Stimulated activated CD8-positive, alpha-beta memory T cell treated with anti-CD3 and anti-CD28 coated beads, Interleukin-4, amount 100 ng/mL, for 24 hours (primary cell): ENCODE measurements around the gene FANK1.
"Not testable (repeated sequence)": the region's sequence is repeated elsewhere in the genome, so short reads cannot be mapped to it uniquely, and the experiment has no call there.

Experiments
- DNase-seq: peaks from one replicate; pipeline ENCODE4 v3.0.0-alpha.2; 2020; ENCODE audit warnings: low read depth

Gene FANK1

DNA sequence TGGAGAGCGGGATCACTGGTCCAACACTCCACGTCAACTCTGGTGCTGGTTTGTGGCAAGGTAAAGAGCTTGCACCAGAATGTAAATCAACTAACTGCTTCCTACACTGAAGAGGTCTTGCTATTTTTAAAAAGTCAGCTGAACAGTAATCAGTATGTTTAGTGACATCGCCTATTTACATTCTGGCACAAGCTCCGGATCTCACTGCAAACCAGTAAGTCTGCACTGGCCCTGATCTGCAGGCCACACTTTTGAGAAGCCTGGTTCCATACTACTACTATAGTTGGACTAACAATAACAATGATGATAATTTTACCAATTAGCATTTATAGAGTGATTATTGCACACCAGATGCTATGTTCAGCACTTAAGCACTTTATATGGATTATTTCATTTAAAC is 6.9 kb upstream of the FANK1 start:
- DNase-seq, result not testable (repeated sequence)

DNA sequence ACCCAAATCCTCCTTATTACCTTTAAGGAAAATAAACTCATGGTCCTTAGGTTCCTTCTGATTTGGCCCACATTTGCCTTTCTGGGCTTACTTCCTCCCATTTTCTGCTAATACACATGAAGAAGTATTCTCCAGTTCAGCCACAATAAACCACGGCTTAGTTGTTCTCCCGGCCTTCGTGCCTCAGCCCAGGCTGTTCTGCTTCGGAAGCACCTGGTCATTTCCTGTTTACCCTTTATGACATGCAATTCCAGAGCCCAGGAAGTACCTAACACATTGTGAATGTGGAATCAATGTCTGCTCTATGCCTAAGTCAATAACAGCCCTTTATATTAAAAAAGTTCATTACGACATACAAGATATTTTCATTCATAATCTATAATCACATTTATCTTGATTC is 4.0 kb upstream of the FANK1 start:
- not testable (repeated sequence) for DNase-seq

- not testable (repeated sequence) for DNase-seq
Measured at GRCh38 chr10:125894176-125894575, 2.2 kb upstream of the FANK1 start.

DNA sequence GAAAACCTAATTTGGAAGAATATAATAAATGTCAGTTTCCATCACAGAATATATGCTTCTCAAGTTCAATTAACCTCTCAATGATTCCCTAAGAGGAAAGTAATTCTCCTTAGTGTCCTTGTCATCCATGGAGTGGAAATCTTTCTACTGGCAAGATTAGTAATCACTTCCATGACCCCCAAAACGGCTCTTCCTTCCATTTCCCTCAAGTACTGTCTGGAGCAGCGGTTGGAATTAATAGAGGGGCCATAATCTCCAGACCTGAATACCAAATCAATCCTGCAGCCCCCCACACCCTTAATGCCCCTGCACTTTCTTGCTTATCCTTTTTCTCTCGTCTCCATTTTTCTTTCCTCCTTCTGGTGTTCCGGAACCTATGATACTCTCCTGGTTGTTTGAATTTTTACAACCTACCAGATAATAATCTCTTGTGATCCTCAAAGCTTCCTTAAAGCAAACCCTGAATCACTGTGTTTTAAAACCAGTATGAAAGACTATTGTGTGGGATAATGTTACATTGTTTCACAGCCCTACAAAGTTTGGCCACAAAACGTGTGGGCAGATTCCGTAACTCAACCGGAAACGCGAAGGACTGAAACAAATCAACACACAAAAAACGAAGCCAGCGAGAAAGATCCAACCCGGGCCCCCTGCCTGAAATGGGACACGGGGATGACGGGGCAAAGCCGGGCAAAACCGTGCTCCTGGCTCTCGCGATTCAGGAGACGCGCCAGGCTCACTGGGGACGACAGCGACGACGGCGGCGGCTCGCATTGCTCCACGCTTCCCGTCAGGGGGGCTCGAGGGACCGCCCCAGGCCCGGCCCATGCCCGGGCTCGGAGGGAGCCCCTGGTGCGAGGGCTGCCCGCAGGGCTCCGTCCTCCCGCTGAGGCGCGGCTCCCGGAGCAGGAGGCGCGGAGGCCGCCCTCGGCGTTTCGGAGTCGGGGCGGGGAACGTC is 955 bp upstream of the FANK1 start:
- DNase-seq, result peak; percentile 4

GRCh38 chr10:125897317-125897716 is 953 bp downstream of the FANK1 start:
- DNase-seq, result not testable (repeated sequence)

- DNase-seq, result not testable (repeated sequence)
Measured at GRCh38 chr10:125900963-125901362, 4.6 kb downstream of the FANK1 start.

GRCh38 chr10:125903135-125903640 is 6.8 kb downstream of the FANK1 start:
- DNase-seq, result not testable (repeated sequence)

GRCh38 chr10:125905069-125905994 is 9.0 kb downstream of the FANK1 start:
- not testable (repeated sequence) for DNase-seq

DNA sequence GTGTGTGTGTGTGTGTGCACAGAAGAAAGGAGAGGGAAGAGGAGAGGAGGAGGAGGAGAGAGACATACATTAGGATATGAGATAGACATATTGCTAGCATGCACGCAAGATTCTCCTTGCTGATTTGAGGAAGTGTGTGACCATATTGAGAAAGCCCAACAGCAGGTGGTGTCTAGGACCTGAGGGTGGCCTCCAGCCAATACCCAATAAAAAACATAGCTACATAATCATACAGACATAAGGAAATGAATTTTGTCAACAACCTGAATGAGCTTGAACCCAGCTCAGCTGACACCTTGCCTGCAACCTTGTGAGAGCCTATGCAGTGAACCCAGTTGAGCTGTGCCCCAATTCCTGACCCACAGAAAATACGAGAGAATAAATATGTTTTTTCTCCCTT is 11.2 kb downstream of the FANK1 start:
- not testable (repeated sequence) for DNase-seq

DNA sequence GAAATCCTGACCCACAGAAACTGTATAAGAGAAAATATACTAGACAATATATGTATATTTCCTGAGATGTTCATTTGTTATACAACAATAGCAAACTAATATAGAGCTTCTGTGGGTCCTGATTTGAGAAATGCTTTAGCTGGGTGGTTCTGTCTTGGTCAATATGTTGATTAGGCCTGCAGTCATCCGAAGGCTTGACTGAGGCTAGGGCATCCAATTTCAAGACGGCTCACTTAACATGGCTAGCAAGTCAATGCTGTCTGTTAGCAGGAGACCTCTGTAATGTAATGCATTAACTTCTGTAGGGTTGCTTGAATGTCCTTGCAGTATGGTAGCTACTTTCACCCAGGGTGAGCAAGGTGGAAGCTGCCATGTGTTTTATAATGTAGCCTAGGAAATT is 12.4 kb downstream of the FANK1 start:
- DNase-seq, result not testable (repeated sequence)

GRCh38 chr10:125909491-125909890 is 13.1 kb downstream of the FANK1 start:
- not testable (repeated sequence) for DNase-seq

DNA sequence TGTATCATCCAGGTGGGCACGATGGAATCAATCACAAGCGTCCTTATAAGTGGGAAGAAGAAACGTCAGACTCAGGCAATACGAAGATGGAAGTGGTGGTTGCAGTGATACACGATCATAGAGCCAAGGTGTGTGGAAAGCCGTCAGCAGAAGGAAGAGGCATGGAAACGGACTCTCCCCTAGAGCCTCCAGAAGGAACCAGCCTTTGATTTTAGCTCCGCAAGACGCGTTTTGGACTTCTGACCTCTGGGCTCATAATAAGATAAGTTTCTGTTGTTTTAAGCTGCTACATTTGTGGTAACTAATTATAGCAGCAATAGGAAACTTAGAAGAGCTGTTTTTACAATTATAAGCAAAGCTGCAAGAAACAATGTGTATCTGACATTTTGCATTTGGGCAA is 14.8 kb downstream of the FANK1 start:
- DNase-seq, result no peak

DNA sequence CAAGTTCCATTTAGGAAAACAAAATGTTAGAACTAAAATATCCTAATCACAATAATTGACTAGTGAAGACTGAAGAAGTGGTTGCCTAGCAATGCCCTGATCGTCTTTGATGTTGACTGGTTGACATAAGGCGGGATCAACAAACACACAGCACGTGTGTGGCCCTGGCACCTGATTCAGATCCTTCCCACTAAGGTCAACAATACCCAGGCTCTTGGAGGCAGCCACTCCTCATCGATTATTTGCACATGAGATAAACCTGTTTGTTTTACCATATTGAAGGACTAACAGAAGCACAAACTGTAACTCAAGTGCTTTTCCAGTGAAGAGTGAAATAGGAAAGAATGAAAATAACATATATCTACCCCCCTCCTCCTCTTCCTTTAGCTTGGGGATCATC is 15.6 kb downstream of the FANK1 start:
- DNase-seq, result no peak

GRCh38 chr10:125913277-125913676 is 16.9 kb downstream of the FANK1 start:
- not testable (repeated sequence) for DNase-seq

GRCh38 chr10:125916977-125917376 is 20.6 kb downstream of the FANK1 start:
- no peak for DNase-seq

DNA sequence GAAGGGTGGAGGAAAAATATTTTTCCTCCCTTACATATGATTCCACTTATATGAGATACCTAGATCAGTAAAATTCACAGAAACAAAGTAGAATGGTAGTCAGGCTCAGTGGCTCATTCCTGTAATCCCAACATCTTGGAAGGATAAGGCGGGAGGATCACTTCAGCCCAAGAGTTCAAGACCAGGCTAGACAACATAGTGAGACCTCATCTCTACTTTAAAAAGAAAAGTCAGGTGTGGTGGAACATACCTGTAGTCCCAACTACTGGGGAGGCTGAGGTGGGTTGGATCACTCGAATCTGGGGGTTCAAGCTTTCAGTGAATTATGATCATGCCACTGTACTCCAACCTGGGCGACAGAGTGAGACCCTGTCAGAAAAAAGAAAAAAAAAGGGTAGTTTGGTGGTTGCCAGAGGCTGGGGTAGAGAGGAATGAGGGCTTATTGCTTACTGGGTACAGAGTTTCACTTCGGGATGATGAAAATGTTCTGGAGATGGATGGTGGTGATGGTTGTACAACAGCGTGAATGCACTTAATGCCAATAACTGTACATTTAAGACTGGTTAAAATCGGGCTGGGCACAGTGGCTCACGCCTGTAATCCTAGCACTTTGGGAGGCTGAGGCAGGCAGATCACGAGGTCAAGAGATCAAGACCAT is 21.5 kb downstream of the FANK1 start:
- DNase-seq, result not testable (repeated sequence)

GRCh38 chr10:125921643-125922306 is 25.4 kb downstream of the FANK1 start:
- DNase-seq, result not testable (repeated sequence)

GRCh38 chr10:125925262-125925834 is 29.0 kb downstream of the FANK1 start:
- DNase-seq, result no peak

GRCh38 chr10:125926247-125926646 is 29.9 kb downstream of the FANK1 start:
- no peak for DNase-seq

DNA sequence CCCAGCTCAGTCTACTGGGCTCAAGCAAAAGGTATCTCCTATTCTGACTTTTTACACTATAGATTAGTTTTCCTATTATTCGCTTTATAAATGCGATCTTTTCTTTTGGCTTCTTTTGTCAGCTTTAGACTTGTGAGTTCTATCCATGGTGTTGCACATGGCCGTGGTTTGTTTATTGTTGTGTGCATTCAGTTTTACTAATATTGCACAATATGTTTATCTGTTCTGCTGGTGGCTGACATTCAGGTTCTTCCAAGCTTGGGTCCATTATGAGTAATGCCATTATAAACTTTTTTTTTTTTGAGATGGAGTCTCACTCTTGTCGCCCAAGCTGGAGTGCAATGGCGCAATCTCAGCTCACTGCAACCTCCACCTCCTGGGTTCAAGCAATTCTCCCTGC is 30.9 kb downstream of the FANK1 start:
- DNase-seq, result not testable (repeated sequence)
